Measurements from ENCODE around the gene COTL1.

GRCh38 chr16:84561291-84561690 lies 56.6 kb downstream of the COTL1 start:
- TF ChIP-seq, protein P1, sequence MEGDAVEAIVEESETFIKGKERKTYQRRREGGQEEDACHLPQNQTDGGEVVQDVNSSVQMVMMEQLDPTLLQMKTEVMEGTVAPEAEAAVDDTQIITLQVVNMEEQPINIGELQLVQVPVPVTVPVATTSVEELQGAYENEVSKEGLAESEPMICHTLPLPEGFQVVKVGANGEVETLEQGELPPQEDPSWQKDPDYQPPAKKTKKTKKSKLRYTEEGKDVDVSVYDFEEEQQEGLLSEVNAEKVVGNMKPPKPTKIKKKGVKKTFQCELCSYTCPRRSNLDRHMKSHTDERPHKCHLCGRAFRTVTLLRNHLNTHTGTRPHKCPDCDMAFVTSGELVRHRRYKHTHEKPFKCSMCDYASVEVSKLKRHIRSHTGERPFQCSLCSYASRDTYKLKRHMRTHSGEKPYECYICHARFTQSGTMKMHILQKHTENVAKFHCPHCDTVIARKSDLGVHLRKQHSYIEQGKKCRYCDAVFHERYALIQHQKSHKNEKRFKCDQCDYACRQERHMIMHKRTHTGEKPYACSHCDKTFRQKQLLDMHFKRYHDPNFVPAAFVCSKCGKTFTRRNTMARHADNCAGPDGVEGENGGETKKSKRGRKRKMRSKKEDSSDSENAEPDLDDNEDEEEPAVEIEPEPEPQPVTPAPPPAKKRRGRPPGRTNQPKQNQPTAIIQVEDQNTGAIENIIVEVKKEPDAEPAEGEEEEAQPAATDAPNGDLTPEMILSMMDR (conservative IDR thresholded peaks at IDR 0.05; ENCODE audit: low read depth, low read length) = no peak
- no peak for TF ChIP-seq EZH2 (IDR thresholded peaks at IDR 0.05; ENCODE audit: low read length, unreplicated experiment)
- no peak for TF ChIP-seq EZH2phosphoT487 (IDR thresholded peaks at IDR 0.05; ENCODE audit: borderline replicate concordance, low read length)
